PC-9 (cell line): ENCODE measurements around the gene ENPP6. TPM values are rescaled to one million over a fixed set of nuclear protein-coding genes. Genes with fewer than 3 reads are reported as not detected.

ENCODE experiments used
- BruUV-seq: library from RNA; stranded (reverse); fragments of 400-500 nt; replicated peaks from 2 replicates; lab custom pipeline; 2021; lab: Mats Ljungman, UMichigan
- CTCF ChIA-PET: fragments of 300-600 bp; sonication (Branson Sonifier 250); formaldehyde crosslinking; loops from one replicate; lab custom pipeline; 2022; ENCODE audit warnings: antibody characterized with exemption; lab: Charles Lee
- POLR2A ChIA-PET: fragments of 300-600 bp; sonication (Branson Sonifier 250); formaldehyde crosslinking; loops from one replicate; lab custom pipeline; 2022; ENCODE audit warnings: antibody characterized with exemption; ENCODE audit not compliant: unreplicated experiment; lab: Charles Lee
- DNase-seq, 2 experiments: peaks; one replicate each; pipeline versions ENCODE4 v3.0.0 to v3.0.0-alpha.2; 2015 to 2022; ENCODE audit warnings: mixed read lengths in 1 of 2
- H2AFZ ChIP-seq: fragments of 200-600 bp; sonication (generic); 2 replicates; pipeline ENCODE4 v1.8.1; 2017; ENCODE audit warnings: antibody characterized with exemption
- H3F3A ChIP-seq: fragments of 200-600 bp; sonication (generic); 2 replicates; pipeline ENCODE4 v1.8.1; 2017; ENCODE audit warnings: antibody characterized with exemption, mild to moderate bottlenecking, low read depth; ENCODE audit not compliant: insufficient read depth
- H3K27ac ChIP-seq: fragments of 200-600 bp; sonication (generic); 2 replicates; pipeline ENCODE4 v1.6.1; 2016; ENCODE audit warnings: mixed run types
- H3K27me3 ChIP-seq: fragments of 200-600 bp; sonication (generic); 2 replicates; pipeline ENCODE4 v1.6.1; 2016; ENCODE audit warnings: low read depth, mixed run types; ENCODE audit not compliant: insufficient read depth
- H3K36me3 ChIP-seq: fragments of 200-600 bp; sonication (generic); 2 replicates; pipeline ENCODE4 v1.6.1; 2016; ENCODE audit warnings: low read depth, mixed run types
- H3K4me1 ChIP-seq: fragments of 200-600 bp; sonication (generic); replicated peaks from 2 replicates; pipeline ENCODE4 v1.6.1; 2016; ENCODE audit warnings: mixed run types; ENCODE audit not compliant: insufficient read depth
- H3K4me2 ChIP-seq: fragments of 200-600 bp; sonication (generic); 2 replicates; pipeline ENCODE4 v1.6.1; 2017; ENCODE audit warnings: mixed run types
- H3K4me3 ChIP-seq: fragments of 200-600 bp; sonication (generic); 2 replicates; pipeline ENCODE4 v1.6.1; 2016; ENCODE audit warnings: mixed run types
- H3K79me2 ChIP-seq: fragments of 200-600 bp; sonication (generic); 2 replicates; pipeline ENCODE4 v1.6.1; 2017; ENCODE audit warnings: low read depth, mixed run types
- H3K9me2 ChIP-seq: fragments of 200-600 bp; sonication (generic); 2 replicates; pipeline ENCODE4 v1.8.1; 2017; ENCODE audit warnings: mild to moderate bottlenecking; ENCODE audit not compliant: insufficient read depth
- H3K9me3 ChIP-seq: fragments of 200-600 bp; sonication (generic); 2 replicates; pipeline ENCODE4 v1.8.1; 2016; ENCODE audit warnings: low read depth; ENCODE audit not compliant: insufficient read depth
- H4K20me1 ChIP-seq: fragments of 200-600 bp; sonication (generic); 2 replicates; pipeline ENCODE4 v1.8.1; 2017; ENCODE audit not compliant: insufficient read depth
- CTCF ChIP-seq: fragments of 200-600 bp; sonication (generic); conservative IDR thresholded peaks from 2 replicates; pipeline ENCODE4 v1.6.1; 2017; ENCODE audit warnings: mixed run types, antibody characterized with exemption, mild to moderate bottlenecking, moderate library complexity
- EZH2 ChIP-seq: fragments of 200-600 bp; sonication (generic); IDR thresholded peaks from 2 replicates; pipeline ENCODE4 v1.8.0; 2017; ENCODE audit warnings: antibody characterized with exemption, low read depth
- intact Hi-C: fragments of 100-400 bp; cut with micrococcal nuclease; formaldehyde crosslinking; loops from one replicate; pipeline ENCODE4 v1.10.0; 2022; ENCODE audit not compliant: unreplicated experiment
- total RNA-seq: library from RNA; stranded (reverse); gene quantifications from 2 replicates; pipeline ENCODE4 v1.2.3, GENCODE V29; 2021

Gene ENPP6
- total RNA-seq, 1 experiment from 2014 or later: not detected

GRCh38 chr4:184168406-184169019 lies 49.2 kb downstream of the ENPP6 start:
- no peaks in the 10 kb centered on the region for H3K27me3 ChIP-seq
- intact Hi-C loops: loop anchor here (1.0 to 10.0 kb wide), 6 partner anchors 64 to 696 kb away; no protein-coding TSS in a partner anchor
- POLR2A ChIA-PET: no interaction called here
- CTCF ChIA-PET: interaction anchor here (0.6 kb wide), 2 partner anchors 319 to 1968 kb away, joined by 3 to 4 read pairs; no protein-coding TSS in a partner anchor
- no peak overlapping the region for H3K27ac ChIP-seq
- H3K36me3 ChIP-seq: no peaks in the 10 kb centered on the region
- peak overlapping the region; percentile 61 for H3K4me2 ChIP-seq
- H3K4me1 ChIP-seq: no peaks in the 10 kb centered on the region
- H3K79me2 ChIP-seq: no peaks in the 10 kb centered on the region
- H3K9me3 ChIP-seq: no peaks in the 10 kb centered on the region
- H3F3A ChIP-seq: no peaks in the 10 kb centered on the region
- H2AFZ ChIP-seq: no peak overlapping the region
- H3K9me2 ChIP-seq: no peaks in the 10 kb centered on the region
- H4K20me1 ChIP-seq: no peaks in the 10 kb centered on the region
- BruUV-seq: no TSS peak
- DNase-seq: peak in 1 of 2 experiments; percentile 65
- TF ChIP-seq EZH2 (no peak), CTCF (peak; percentile 84)
- no peak overlapping the region for H3K4me3 ChIP-seq

- no TSS peak for BruUV-seq
- H3K27ac ChIP-seq: no peak overlapping the region
- CTCF ChIA-PET: no interaction called here
- no peaks in the 10 kb centered on the region for H3F3A ChIP-seq
- no peaks in the 10 kb centered on the region for H3K27me3 ChIP-seq
- TF ChIP-seq CTCF (no peak), EZH2 (no peak)
- H3K9me3 ChIP-seq: no peaks in the 10 kb centered on the region
- POLR2A ChIA-PET: no interaction called here
- H3K79me2 ChIP-seq: no peaks in the 10 kb centered on the region
- H3K4me2 ChIP-seq: no peak overlapping the region
- DNase-seq: no peak
- no peaks in the 10 kb centered on the region for H3K36me3 ChIP-seq
- no peaks in the 10 kb centered on the region for H3K4me1 ChIP-seq
- H2AFZ ChIP-seq: no peak overlapping the region
- no peaks in the 10 kb centered on the region for H4K20me1 ChIP-seq
- intact Hi-C loops: loop anchor here (5.0 to 10.0 kb wide), 5 partner anchors 63 to 695 kb away; no protein-coding TSS in a partner anchor
- no peaks in the 10 kb centered on the region for H3K9me2 ChIP-seq
- H3K4me3 ChIP-seq: no peak overlapping the region
These were observed 50.1 kb downstream of the ENPP6 start for GRCh38 chr4:184167576-184167975.

- H3K9me3 ChIP-seq: no peaks in the 10 kb centered on the region
These were observed 50.9 kb downstream of the ENPP6 start for GRCh38 chr4:184166736-184167135.

More at GRCh38 chr4:184166736-184167135, 50.9 kb downstream of the ENPP6 start:
- DNase-seq: no peak
- no peak overlapping the region for H3K27ac ChIP-seq
- H3K27me3 ChIP-seq: no peaks in the 10 kb centered on the region
- H3K4me2 ChIP-seq: no peak overlapping the region
- no peaks in the 10 kb centered on the region for H3K9me2 ChIP-seq
- BruUV-seq: no TSS peak
- no peaks in the 10 kb centered on the region for H3F3A ChIP-seq
- intact Hi-C loops: loop anchor here (5.0 to 10.0 kb wide), 5 partner anchors 62 to 694 kb away; no protein-coding TSS in a partner anchor
- H2AFZ ChIP-seq: no peak overlapping the region
- H3K4me3 ChIP-seq: no peak overlapping the region
- no peaks in the 10 kb centered on the region for H3K36me3 ChIP-seq
- H3K79me2 ChIP-seq: no peaks in the 10 kb centered on the region
- ChIA-PET CTCF (no interaction called here), POLR2A (no interaction called here)
- TF ChIP-seq EZH2: no peak
- no peak for TF ChIP-seq CTCF
- no peaks in the 10 kb centered on the region for H3K4me1 ChIP-seq
- no peaks in the 10 kb centered on the region for H4K20me1 ChIP-seq
